Muscle of leg (tissue), 16 donors: Measurements from ENCODE around the gene DCX. TPM values are rescaled to one million over a fixed set of nuclear protein-coding genes. Genes with fewer than 3 reads are reported as not detected.
A peak's percentile ranks its signal among the peaks of the same experiment; 100 is the strongest.

Experiments
- DNase-seq: peaks from one replicate; pipeline ENCODE4 v3.0.0; 2013
- H3K27ac ChIP-seq: one replicate; pipeline ENCODE4 v1.5.1; 2013; ENCODE audit warnings: mild to moderate bottlenecking, low read length, control low read depth
- H3K27me3 ChIP-seq: one replicate; pipeline ENCODE4 v1.6.1; 2013; ENCODE audit warnings: low read length; ENCODE audit not compliant: control insufficient read depth, insufficient read depth
- H3K36me3 ChIP-seq: one replicate; pipeline ENCODE4 v1.6.1; 2013; ENCODE audit warnings: low read length; ENCODE audit not compliant: control insufficient read depth, insufficient read depth
- H3K4me1 ChIP-seq: one replicate; pipeline ENCODE4 v1.6.1; 2013; ENCODE audit warnings: low read length; ENCODE audit not compliant: control insufficient read depth, insufficient read depth
- H3K4me3 ChIP-seq: one replicate; pipeline ENCODE4 v1.5.1; 2013; ENCODE audit warnings: low read length, control low read depth
- H3K9me3 ChIP-seq: replicated peaks from 2 replicates; pipeline ENCODE4 v1.6.1; 2013; ENCODE audit warnings: low read depth, low read length; ENCODE audit not compliant: control insufficient read depth
- WGBS: methylation state at CpG from one replicate; pipeline ENCODE4 v1.1.5; 2013; ENCODE audit warnings: missing lambda C conversion rate; ENCODE audit not compliant: insufficient coverage; 5-methylcytosine and 5-hydroxymethylcytosine counted together
- long read RNA-seq, 11 donors: transcript quantifications; one replicate each; lab custom pipeline, GENCODE V29; 2026
- polyA plus RNA-seq, 8 donors: library from polyadenylated mRNA; unstranded; fragments of 120-200 nt; gene quantifications; one replicate each; pipeline versions ENCODE4 v1.2.1 to v1.2.3, GENCODE V29; 2013; ENCODE audit warnings: inconsistent platforms in 1 of 8, low replicate concordance in 1 of 8; ENCODE audit not compliant: insufficient read length in 8 of 8, insufficient read depth in 1 of 8
- total RNA-seq: library from RNA; stranded (reverse); fragments of 120-200 nt; gene quantifications from one replicate; pipeline ENCODE4 v1.2.4, GENCODE V29; 2013

Gene DCX
- total RNA-seq, result 9.4 TPM
- 10 to 100 TPM in 7 of 8 donors, 1 to 10 TPM in 1; 8.2 to 36.7 (median 24.6) TPM for polyA plus RNA-seq
- long read RNA-seq, donor 1, full-length matches to known transcripts, result 1 of 1 reads
- long read RNA-seq, donor 1, partial matches to known transcripts, result 0 of 1 reads
- long read RNA-seq, donor 1, other reads (novel, unspliced or antisense), result 0 of 1 reads
- long read RNA-seq, donor 2, result 0 reads
- long read RNA-seq, donor 3, full-length matches to known transcripts, result 1 of 1 reads
- long read RNA-seq, donor 3, partial matches to known transcripts, result 0 of 1 reads
- long read RNA-seq, donor 3, other reads (novel, unspliced or antisense), result 0 of 1 reads
- long read RNA-seq, donor 4, partial matches to known transcripts, result 0 of 1 reads
- long read RNA-seq, donor 4, other reads (novel, unspliced or antisense), result 0 of 1 reads
- long read RNA-seq, donor 5, full-length matches to known transcripts, result 2 of 2 reads
- long read RNA-seq, donor 5, partial matches to known transcripts, result 0 of 2 reads
- long read RNA-seq, donor 5, other reads (novel, unspliced or antisense), result 0 of 2 reads
- long read RNA-seq, donor 6, result 0 reads
- long read RNA-seq, donor 7, full-length matches to known transcripts, result 1 of 26 reads
- long read RNA-seq, donor 7, partial matches to known transcripts, result 25 of 26 reads
- long read RNA-seq, donor 7, other reads (novel, unspliced or antisense), result 0 of 26 reads
- long read RNA-seq, donor 8, result 0 reads
- long read RNA-seq, donor 9, partial matches to known transcripts, result 0 of 1 reads
- long read RNA-seq, donor 9, other reads (novel, unspliced or antisense), result 0 of 1 reads
- long read RNA-seq, donor 10, result 0 reads
- long read RNA-seq, donor 11, partial matches to known transcripts, result 0 of 1 reads
- long read RNA-seq, donor 11, other reads (novel, unspliced or antisense), result 0 of 1 reads

DNA sequence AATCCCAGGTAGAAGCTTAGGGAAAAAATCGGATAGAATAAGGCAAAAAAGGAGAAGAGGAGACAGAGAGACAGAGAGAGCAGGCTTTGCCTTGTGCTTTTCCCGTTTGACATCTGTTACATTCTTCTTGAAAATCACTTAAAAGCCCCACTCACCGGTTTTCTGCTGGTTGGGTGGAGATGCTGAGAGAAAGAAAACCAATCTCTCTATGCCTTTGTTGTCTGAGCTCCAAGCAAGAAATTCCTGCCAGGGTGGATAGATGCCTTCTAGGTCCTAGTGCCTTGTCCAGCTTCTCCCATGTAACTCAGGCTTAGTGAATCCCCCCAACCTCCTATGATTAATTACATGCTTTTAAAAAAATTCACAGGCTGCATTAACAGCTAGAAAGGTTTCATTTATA is at the start of gene DCX:
TSS of gene DCX (minus strand) at position 210 of the 400 bp plus-strand sequence. CDS start 1,794 bp downstream, outside the sequence.
- Histone ChIP-seq H3K4me1 (peaks cover 2% of the 10 kb centered on the region), H3K36me3 (no peaks in the 10 kb centered on the region), H3K27ac (no peak within 1 kb of the TSS), H3K9me3 (no peaks in the 10 kb centered on the region), H3K4me3 (no peak within 1 kb of the TSS), H3K27me3 (peaks cover 15% of the 10 kb centered on the region)
- DNase-seq, result peak; percentile 66
- WGBS, result no CpG with 5 or more reads among the region's 3 CpGs

DNA sequence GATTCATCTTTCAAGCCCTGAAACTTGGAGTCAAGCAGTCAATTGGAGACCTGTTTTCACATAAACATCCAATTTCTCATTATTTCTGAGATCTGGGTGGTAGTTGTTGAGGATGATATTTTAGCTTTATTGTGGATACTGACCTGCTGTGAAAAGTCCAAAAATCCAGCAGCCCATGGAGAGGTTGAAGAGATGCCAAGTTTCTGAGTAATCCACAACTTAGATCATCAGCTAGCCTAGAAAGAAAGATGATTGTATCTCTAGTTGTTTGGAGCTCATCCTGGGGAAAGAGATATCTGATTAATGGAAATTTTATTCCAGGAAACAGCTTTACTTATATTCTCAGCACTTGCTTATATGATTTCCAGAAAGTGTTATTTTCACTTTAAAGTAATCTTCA is 48.6 kb upstream of the DCX start:
- Histone ChIP-seq H3K4me1 (no peaks in the 10 kb centered on the region), H3K27ac (no peak overlapping the region), H3K27me3 (peaks cover 5% of the 10 kb centered on the region), H3K36me3 (no peaks in the 10 kb centered on the region), H3K4me3 (no peak overlapping the region), H3K9me3 (no peaks in the 10 kb centered on the region)
- peak; percentile 70 for DNase-seq

DNA sequence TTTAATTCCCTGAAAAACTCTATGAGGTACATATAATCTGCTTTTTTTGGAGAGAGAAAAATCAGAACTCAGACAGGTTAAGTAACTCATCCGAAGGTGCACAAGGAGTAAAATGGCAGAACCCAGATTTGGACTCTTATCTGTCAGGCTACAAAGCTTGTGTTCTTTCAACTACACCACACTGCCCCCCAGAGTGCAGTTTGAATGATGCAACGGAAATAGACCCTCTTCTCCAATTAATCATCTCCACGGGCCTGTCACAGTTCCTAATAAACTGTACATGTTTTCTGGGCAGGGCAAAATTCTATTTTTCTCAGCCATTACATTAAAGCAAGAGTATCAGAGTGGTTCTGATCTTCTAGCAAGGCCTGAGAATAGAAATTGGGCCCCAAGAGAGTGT is 35.3 kb upstream of the DCX start:
- WGBS, result 67% methylated on average over 1 of the region's 3 CpGs
- peaks cover 6% of the 10 kb centered on the region for H3K27me3 ChIP-seq

DNA sequence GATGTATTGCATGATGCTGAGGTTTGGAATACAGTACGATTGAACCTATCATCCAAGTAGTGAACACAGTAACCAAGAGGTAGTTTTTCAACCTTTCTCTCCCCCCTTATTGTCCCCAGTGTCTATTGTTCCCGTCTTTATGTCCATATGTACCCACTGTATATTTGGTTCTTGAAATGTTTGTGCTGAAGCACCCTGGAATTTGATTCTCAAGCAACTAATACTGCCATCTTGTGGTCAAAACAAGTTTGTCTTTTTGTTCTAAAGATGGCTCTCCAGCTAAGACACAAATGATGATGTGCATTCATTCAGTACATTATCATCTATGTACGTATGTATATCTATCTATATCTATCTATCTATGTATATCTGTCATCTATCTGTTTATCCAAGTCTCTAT is 33.5 kb upstream of the DCX start:
- DNase-seq, result peak; percentile 81
- H3K4me1 ChIP-seq, result no peaks in the 10 kb centered on the region
- no peak overlapping the region for H3K27ac ChIP-seq
- no peaks in the 10 kb centered on the region for H3K36me3 ChIP-seq
- no CpG with 5 or more reads among the region's 3 CpGs for WGBS
- peaks cover 6% of the 10 kb centered on the region for H3K27me3 ChIP-seq
- H3K4me3 ChIP-seq, result no peak overlapping the region
- no peaks in the 10 kb centered on the region for H3K9me3 ChIP-seq

More for the DNA sequence above, 35.3 kb upstream of the DCX start:
- H3K36me3 ChIP-seq, result no peaks in the 10 kb centered on the region
- H3K27ac ChIP-seq, result no peak overlapping the region
- H3K4me1 ChIP-seq, result no peaks in the 10 kb centered on the region
- H3K9me3 ChIP-seq, result no peaks in the 10 kb centered on the region
- H3K4me3 ChIP-seq, result no peak overlapping the region
- peak; percentile 57 for DNase-seq

DNA sequence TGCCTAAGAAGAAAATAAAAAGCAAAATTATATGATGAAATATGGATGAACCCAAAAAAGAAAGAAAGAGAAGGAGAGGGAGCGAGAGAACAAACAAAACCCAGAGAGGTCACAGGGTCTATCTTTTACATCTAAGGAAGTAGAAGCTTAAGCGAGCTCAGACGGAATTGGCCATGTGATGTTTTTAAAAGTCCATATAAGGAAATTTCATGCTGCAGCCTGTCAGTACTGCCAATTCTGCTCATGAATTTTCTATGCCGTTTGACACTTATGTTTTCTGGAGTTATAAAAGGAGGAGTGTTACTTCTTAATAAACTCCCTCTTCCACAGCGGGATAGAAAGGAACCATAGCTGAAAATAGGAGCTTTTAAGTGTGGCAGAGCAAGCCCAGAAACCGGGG is 32.9 kb upstream of the DCX start:
- WGBS, result 67% methylated on average over 1 of the region's 6 CpGs
- Histone ChIP-seq H3K27ac (no peak overlapping the region), H3K4me1 (no peaks in the 10 kb centered on the region), H3K36me3 (no peaks in the 10 kb centered on the region), H3K9me3 (no peaks in the 10 kb centered on the region), H3K4me3 (no peak overlapping the region), H3K27me3 (peaks cover 8% of the 10 kb centered on the region)
- DNase-seq, result peak; percentile 62

DNA sequence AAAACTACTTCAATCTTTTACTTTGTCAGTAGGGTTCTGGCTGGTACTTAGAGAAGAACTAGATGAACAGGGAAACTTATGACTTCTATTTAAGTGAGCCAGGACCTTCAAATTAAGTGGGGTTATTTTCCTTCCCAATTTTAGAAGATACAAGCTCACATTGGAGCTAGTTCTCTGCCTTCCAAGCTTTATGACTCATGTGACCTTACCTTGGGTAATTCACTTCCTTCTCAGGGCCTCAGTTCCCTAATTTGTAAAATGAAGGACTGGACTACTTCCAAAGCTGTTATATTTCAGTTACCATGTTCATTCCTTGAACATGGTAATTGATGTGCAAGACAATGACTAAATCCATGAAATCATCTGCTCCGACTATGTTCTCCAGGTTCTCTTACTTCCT is 32.0 kb upstream of the DCX start:
- DNase-seq, result no peak
- H3K27ac ChIP-seq, result no peak overlapping the region
- WGBS, result no CpG with 5 or more reads among the region's 1 CpG

DNA sequence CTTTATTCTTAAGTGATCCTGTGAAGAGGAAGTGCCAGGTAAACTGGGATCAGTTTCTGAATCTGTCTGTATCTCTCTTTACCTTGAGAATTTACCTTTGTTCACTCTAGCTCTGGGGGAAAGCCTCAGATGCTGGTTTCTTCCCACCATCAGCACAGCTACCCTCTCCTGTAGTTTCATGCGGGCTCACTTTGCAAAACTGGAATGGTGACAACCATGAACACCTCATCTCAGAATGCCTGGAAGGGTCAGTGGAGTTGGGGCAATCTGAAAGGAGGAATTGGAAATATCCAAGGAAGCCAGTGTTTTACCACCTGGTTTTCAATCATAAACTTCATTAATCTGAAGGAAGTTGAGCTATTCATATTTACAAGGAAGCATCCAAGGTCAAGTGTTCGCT is 30.8 kb upstream of the DCX start:
- no peak overlapping the region for H3K4me3 ChIP-seq
- no peaks in the 10 kb centered on the region for H3K4me1 ChIP-seq
- DNase-seq, result no peak
- H3K9me3 ChIP-seq, result no peaks in the 10 kb centered on the region
- H3K27ac ChIP-seq, result no peak overlapping the region
- WGBS, result no CpG with 5 or more reads among the region's 2 CpGs
- no peaks in the 10 kb centered on the region for H3K36me3 ChIP-seq
- peaks cover 5% of the 10 kb centered on the region for H3K27me3 ChIP-seq

More for the DNA sequence above, 32.0 kb upstream of the DCX start:
- Histone ChIP-seq H3K36me3 (no peaks in the 10 kb centered on the region), H3K4me1 (no peaks in the 10 kb centered on the region), H3K4me3 (no peak overlapping the region), H3K27me3 (peaks cover 8% of the 10 kb centered on the region), H3K9me3 (no peaks in the 10 kb centered on the region)

DNA sequence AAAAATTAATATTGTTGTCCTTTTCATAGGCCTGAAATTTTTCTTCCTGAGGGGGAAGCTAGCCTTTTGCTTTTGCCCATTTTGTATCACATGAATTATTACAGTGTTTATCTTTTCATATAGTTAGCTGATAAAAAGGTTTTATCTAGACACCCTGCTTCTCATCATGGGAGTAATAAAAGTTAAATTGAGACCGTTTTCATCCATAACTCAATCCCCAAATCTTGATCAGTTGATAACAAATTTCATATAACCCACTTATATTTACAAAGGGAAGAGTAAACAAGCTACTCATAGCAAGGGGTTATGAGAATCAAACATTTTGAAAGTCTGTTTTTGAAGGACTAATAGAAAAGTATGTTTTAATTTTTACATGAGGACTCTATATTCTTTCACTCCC is 23.5 kb upstream of the DCX start:
- H3K4me1 ChIP-seq, result no peaks in the 10 kb centered on the region
- H3K27me3 ChIP-seq, result peaks cover 19% of the 10 kb centered on the region
- no peaks in the 10 kb centered on the region for H3K9me3 ChIP-seq
- H3K4me3 ChIP-seq, result no peak overlapping the region
- WGBS, result no CpG with 5 or more reads among the region's 1 CpG
- no peaks in the 10 kb centered on the region for H3K36me3 ChIP-seq
- no peak for DNase-seq
- H3K27ac ChIP-seq, result no peak overlapping the region

DNA sequence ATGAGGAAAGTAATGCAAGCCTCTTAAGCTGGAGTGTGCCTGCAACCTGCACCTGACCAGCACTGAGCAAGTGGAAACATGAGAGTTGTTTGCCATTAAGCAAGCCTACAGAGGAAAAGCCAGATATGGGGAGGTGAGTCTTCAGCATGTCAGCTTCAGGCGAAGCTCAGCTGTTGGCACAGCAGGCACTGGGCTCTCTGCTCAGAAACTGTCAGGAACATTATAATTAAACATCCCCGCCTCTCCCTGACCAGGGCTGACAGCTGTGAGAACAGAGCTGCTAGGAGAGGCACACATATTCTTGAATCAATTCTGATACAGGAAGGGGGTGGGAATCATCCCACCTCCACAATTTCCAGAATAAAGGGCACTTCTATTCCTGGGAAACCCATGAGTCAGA is 19.0 kb upstream of the DCX start:
- H3K4me3 ChIP-seq, result no peak overlapping the region
- H3K27ac ChIP-seq, result no peak overlapping the region
- peaks cover 18% of the 10 kb centered on the region for H3K27me3 ChIP-seq
- no CpG with 5 or more reads among the region's 2 CpGs for WGBS
- H3K36me3 ChIP-seq, result no peaks in the 10 kb centered on the region
- DNase-seq, result peak; percentile 47
- H3K9me3 ChIP-seq, result no peaks in the 10 kb centered on the region
- no peaks in the 10 kb centered on the region for H3K4me1 ChIP-seq

DNA sequence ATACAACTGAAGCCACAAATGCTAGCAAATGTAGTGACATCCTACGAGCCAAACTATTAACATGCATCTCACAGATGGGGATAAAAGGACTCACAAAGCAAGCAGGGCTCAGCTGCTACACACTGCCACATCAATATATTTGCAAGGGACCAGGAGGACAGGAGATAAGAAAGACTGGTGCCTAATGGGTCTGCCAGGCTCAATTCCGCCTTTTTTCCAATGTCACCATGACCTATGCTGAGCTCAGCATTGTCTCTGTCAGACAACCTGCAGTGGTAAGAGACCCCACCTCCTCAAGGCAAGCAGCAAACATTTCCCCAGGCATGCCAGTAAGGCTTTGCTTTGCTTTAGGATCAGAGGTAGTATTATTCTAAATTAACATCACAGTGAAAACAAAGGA is 435 bp downstream of the DCX start:
- Histone ChIP-seq H3K4me1 (peaks cover 2% of the 10 kb centered on the region), H3K36me3 (no peaks in the 10 kb centered on the region), H3K9me3 (no peaks in the 10 kb centered on the region), H3K27me3 (peaks cover 15% of the 10 kb centered on the region), H3K27ac (no peak overlapping the region), H3K4me3 (no peak overlapping the region)
- no peak for DNase-seq
- 17% methylated on average over 1 of the region's 2 CpGs for WGBS
